ENCODE data around the gene SORCS3.

DNA sequence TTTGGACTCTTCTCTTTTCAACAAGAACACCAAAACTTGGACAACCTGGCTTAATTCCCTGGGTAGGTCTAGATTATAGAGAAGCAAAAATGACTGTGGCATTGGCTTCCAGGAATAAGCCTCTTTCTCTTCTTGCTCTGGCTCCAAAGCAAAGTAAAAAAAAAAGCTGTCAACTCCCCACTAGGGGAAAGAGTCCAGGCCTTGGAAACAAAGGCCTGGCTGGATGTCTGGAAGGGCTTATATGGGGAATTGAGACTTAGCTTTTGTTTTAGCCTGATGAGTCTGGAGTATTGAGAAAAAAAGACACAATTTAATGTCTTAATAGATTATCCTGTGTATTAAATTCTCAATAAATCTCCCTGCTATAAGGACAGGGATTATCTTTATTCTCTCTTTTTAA lies 300.6 kb downstream of the SORCS3 start:
- TF ChIP-seq, protein P1, sequence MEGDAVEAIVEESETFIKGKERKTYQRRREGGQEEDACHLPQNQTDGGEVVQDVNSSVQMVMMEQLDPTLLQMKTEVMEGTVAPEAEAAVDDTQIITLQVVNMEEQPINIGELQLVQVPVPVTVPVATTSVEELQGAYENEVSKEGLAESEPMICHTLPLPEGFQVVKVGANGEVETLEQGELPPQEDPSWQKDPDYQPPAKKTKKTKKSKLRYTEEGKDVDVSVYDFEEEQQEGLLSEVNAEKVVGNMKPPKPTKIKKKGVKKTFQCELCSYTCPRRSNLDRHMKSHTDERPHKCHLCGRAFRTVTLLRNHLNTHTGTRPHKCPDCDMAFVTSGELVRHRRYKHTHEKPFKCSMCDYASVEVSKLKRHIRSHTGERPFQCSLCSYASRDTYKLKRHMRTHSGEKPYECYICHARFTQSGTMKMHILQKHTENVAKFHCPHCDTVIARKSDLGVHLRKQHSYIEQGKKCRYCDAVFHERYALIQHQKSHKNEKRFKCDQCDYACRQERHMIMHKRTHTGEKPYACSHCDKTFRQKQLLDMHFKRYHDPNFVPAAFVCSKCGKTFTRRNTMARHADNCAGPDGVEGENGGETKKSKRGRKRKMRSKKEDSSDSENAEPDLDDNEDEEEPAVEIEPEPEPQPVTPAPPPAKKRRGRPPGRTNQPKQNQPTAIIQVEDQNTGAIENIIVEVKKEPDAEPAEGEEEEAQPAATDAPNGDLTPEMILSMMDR (optimal IDR thresholded peaks at IDR 0.05 in 1 of 3, IDR thresholded peaks at IDR 0.05 in 1 of 3, conservative IDR thresholded peaks at IDR 0.05 in 1 of 3; ENCODE audit: extremely low read depth in 1 of 3, insufficient read depth in 2 of 3, low read length in 3 of 3): no peak
- no peak for TF ChIP-seq EZH2 (IDR thresholded peaks at IDR 0.05; ENCODE audit: low read length)
